ENCODE results near the gene ATXN1.
A peak's percentile ranks its signal among the peaks of the same experiment; 100 is the strongest.

Gene ATXN1

DNA sequence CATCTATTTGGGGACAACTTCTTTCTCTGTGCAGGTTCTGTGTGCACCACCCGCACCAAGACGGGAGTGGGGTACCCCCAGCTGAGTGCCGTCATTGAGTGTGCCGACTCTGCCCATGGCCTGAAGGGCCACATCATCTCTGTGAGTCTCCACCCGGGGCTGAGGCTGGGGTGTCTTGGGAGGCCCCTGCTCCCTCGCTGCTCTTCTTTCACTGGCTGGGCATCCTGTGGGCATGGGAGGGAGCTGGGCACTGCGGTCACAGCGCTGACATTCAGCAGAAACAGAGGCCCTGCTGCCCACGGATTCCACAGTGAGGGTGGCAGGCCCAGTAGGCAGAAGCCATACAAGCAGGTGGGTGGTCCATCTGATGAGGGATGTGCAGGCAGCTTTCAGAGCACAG lies 482.5 kb downstream of the ATXN1 start:
- H3K27ac ChIP-seq: no peak overlapping the region
- H3K36me3 ChIP-seq: peaks cover 6 to 25% (median 19%) of the 10 kb centered on the region in 3 donors
- H3K27me3 ChIP-seq: no peaks in the 10 kb centered on the region
- no peaks in the 10 kb centered on the region for H3K9me3 ChIP-seq
- TF ChIP-seq, protein P1, sequence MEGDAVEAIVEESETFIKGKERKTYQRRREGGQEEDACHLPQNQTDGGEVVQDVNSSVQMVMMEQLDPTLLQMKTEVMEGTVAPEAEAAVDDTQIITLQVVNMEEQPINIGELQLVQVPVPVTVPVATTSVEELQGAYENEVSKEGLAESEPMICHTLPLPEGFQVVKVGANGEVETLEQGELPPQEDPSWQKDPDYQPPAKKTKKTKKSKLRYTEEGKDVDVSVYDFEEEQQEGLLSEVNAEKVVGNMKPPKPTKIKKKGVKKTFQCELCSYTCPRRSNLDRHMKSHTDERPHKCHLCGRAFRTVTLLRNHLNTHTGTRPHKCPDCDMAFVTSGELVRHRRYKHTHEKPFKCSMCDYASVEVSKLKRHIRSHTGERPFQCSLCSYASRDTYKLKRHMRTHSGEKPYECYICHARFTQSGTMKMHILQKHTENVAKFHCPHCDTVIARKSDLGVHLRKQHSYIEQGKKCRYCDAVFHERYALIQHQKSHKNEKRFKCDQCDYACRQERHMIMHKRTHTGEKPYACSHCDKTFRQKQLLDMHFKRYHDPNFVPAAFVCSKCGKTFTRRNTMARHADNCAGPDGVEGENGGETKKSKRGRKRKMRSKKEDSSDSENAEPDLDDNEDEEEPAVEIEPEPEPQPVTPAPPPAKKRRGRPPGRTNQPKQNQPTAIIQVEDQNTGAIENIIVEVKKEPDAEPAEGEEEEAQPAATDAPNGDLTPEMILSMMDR (IDR thresholded peaks at IDR 0.05): no peak
- intact Hi-C loops (cut with DNase I; ENCODE audit: low total_unique reads): loop anchor here (10.0 kb wide), 1 partner anchor 584 kb away; no protein-coding TSS in a partner anchor
- peaks cover 0 to 29% (median 20%) of the 10 kb centered on the region in 4 donors for H3K4me1 ChIP-seq
- no peak for DNase-seq
- no peak overlapping the region for H3K4me3 ChIP-seq

- TF ChIP-seq, protein P1 (IDR thresholded peaks at IDR 0.05): no peak
- DNase-seq: no peak
- Histone ChIP-seq H3K27ac (peak overlapping the region; percentile 39 to 60), H3K9me3 (no peaks in the 10 kb centered on the region), H3K27me3 (no peaks in the 10 kb centered on the region), H3K4me1 (peaks cover 0 to 29% (median 20%) of the 10 kb centered on the region in 4 donors), H3K4me3 (peak overlapping the region in 1 of 2 donors; percentile 11), H3K36me3 (peaks cover 6 to 25% (median 19%) of the 10 kb centered on the region in 3 donors)
- intact Hi-C loops (cut with DNase I; ENCODE audit: low total_unique reads): loop anchor here (10.0 kb wide), 1 partner anchor 583 kb away; no protein-coding TSS in a partner anchor
These were observed 483.1 kb downstream of the ATXN1 start for GRCh38 chr6:16278048-16278724.

DNA sequence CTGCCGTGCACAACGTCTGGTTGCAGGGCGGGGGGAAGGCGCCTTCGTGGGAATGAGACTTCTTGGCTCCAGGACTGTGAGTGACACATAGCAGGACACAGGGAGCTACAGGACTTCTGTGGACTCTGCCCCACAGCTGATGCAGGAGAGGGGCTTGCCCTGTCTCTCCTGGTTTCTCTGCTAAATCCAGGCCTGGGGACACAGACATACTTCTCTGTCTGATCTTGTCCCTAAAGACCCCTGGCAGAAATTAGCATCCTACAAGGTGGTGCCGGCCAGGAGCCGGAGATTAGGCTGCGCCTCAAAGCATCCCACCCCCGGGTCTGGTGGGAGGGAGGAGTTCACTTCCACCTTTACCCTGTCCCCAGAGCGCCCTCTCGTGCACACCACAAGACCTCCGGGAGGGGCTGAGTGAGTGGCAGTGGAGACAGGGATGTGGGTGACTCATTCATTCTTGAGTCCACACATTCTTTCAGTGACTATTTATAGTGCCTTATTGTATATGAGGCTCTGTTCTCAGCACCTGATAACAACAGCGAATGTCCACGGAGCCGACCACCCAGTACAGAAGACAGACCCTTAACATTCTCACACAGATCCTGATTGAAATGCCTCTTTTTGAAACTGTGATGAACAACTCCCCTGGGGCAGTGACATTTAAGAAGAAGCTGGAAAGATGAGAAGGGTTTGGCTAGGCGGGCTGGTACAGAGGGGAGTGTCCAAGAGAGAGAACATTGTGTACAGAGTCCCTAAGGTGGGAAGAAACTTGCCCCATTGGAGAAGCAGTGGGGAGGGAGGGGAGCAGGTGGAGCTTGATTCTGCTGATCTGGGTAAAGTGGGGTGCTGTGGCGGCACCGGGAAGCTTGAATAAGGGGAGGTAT lies 483.9 kb downstream of the ATXN1 start:
- Histone ChIP-seq H3K4me3 (peak overlapping the region; percentile 10 to 11), H3K9me3 (no peaks in the 10 kb centered on the region), H3K36me3 (peaks cover 6 to 25% (median 19%) of the 10 kb centered on the region in 3 donors), H3K27me3 (no peaks in the 10 kb centered on the region), H3K27ac (peak overlapping the region; percentile 39 to 60), H3K4me1 (peaks cover 0 to 29% (median 20%) of the 10 kb centered on the region in 4 donors)
- DNase-seq: peak; percentile 85 to 94
- intact Hi-C loops (cut with DNase I; ENCODE audit: low total_unique reads): loop anchor here (2.0 to 10.0 kb wide), 2 partner anchors 35 to 583 kb away; no protein-coding TSS in a partner anchor
- TF ChIP-seq, protein P1 (IDR thresholded peaks at IDR 0.05): peak; percentile 47 to 50

DNA sequence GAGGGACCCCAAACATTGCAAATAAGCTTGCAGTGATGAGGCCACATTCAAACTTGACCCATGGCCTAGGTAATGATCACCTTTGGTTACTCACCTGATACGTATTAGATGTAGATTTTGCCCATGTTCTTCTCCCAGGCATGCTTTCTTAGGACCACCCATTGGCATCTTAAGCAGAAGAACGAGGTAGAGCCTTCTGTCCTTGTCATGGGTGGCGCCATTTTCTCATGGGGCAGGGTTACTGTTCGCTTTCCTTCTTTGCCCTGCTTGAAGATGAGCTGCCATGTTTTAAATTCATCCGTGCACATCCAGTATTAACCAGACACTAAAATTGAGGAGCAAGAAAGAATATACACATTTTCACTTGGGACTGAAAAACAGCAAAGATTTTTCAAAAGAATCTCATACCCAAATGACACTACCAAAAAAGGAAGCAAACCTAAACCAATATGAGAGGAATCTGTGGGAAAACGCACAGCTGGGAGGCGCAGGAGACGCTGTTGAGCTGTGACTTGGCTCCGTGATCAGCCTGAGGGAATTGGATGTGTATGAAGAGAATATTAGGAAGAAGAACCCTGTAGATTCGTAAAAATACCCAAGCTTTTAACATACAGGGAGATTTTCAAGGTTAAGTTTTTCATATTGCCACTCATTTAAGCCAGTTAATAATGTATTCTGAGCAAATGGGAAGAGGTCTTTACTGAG lies 486.2 kb downstream of the ATXN1 start:
- no peaks in the 10 kb centered on the region for H3K27me3 ChIP-seq

More for the DNA sequence above, 486.2 kb downstream of the ATXN1 start:
- intact Hi-C loops (cut with DNase I; ENCODE audit: low total_unique reads): loop anchor here (10.0 kb wide), 1 partner anchor 580 kb away; no protein-coding TSS in a partner anchor
- Histone ChIP-seq H3K9me3 (no peaks in the 10 kb centered on the region), H3K4me1 (peaks cover 0 to 29% (median 20%) of the 10 kb centered on the region in 4 donors), H3K36me3 (peaks cover 0 to 27% (median 13%) of the 10 kb centered on the region in 3 donors), H3K4me3 (no peak overlapping the region), H3K27ac (no peak overlapping the region)
- TF ChIP-seq, protein P1 (IDR thresholded peaks at IDR 0.05): no peak
- no peak for DNase-seq

All from tibial artery (tissue), 4 donors.